Testis (tissue), 2 donors: ENCODE data around the gene ZBTB47.

Source experiments
- POLR2A ChIP-seq: fragments of 450-650 bp; IDR thresholded peaks from one replicate; pipeline ENCODE4 v1.6.1; 2017; ENCODE audit warnings: antibody characterized with exemption, mild to moderate bottlenecking, moderate library complexity
- TF ChIP-seq, protein P1 (sequence below), 3 experiments: fragments of 450-650 bp in 2 of 3; fragments of 200-600 bp in 1 of 3; sonication (generic) in 1 of 3; IDR thresholded peaks; one replicate each; pipeline ENCODE4 v1.5.1; 2016 to 2019; ENCODE audit warnings: antibody characterized with exemption in 3 of 3, mild to moderate bottlenecking in 2 of 3, moderate library complexity in 1 of 3

DNA sequence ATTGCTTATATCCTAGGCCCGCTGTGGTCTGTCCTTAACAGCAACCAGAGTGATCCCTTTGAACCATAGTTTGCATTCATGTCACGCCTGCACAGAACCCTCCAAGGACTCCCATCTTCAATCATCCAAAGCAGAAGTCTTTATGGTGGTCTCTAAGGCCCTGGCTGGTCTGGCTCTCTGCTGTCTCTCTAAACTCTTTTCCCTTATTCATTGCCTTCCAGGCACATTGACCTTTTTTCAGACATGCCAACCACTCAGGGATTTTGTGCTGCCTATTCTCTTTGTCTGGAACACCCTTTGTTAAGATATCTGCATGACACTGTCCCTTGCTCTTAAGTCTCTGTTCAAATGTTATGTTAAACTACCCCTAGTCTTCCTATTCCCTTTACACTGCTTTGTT lies 21.9 kb upstream of the ZBTB47 start:
- TF ChIP-seq, protein P1, sequence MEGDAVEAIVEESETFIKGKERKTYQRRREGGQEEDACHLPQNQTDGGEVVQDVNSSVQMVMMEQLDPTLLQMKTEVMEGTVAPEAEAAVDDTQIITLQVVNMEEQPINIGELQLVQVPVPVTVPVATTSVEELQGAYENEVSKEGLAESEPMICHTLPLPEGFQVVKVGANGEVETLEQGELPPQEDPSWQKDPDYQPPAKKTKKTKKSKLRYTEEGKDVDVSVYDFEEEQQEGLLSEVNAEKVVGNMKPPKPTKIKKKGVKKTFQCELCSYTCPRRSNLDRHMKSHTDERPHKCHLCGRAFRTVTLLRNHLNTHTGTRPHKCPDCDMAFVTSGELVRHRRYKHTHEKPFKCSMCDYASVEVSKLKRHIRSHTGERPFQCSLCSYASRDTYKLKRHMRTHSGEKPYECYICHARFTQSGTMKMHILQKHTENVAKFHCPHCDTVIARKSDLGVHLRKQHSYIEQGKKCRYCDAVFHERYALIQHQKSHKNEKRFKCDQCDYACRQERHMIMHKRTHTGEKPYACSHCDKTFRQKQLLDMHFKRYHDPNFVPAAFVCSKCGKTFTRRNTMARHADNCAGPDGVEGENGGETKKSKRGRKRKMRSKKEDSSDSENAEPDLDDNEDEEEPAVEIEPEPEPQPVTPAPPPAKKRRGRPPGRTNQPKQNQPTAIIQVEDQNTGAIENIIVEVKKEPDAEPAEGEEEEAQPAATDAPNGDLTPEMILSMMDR (IDR thresholded peaks at IDR 0.05): no peak
- TF ChIP-seq POLR2A: no peak
